Brain microvascular endothelial cell (primary cell): Measurements from ENCODE around the gene L3MBTL3.
"Not testable (repeated sequence)": the region's sequence is repeated elsewhere in the genome, so short reads cannot be mapped to it uniquely, and the experiment has no call there.

Experiments used
- DNase-seq: peaks from one replicate; pipeline ENCODE4 v3.0.0-alpha.2; 2020
- H3K27ac ChIP-seq: fragments of 250-450 bp; sonication (Bioruptor Pico); 2 replicates; pipeline ENCODE4 v1.5.1; 2020; ENCODE audit warnings: mild to moderate bottlenecking, moderate library complexity
- H3K27me3 ChIP-seq: fragments of 250-450 bp; sonication (Bioruptor Pico); replicated peaks from 2 replicates; pipeline ENCODE4 v1.5.1; 2020; ENCODE audit warnings: mild to moderate bottlenecking
- H3K36me3 ChIP-seq: fragments of 250-450 bp; sonication (Bioruptor Pico); replicated peaks from 2 replicates; pipeline ENCODE4 v1.5.1; 2020; ENCODE audit warnings: mild to moderate bottlenecking
- H3K4me3 ChIP-seq: 2 replicates; pipeline ENCODE4 v1.5.1; 2011; ENCODE audit warnings: low read depth, mild to moderate bottlenecking, control low read depth, low read length, moderate library complexity
- in situ Hi-C: cut with HindIII; loops from 2 replicates; pipeline ENCODE4 v1.10.0; 2017; ENCODE audit warnings: low sequenced_read_pairs, low pct_ligation_motif_present
- TF ChIP-seq, protein P1 (sequence below): IDR thresholded peaks from 2 replicates; pipeline ENCODE4 v1.5.1; 2011; ENCODE audit warnings: low read depth, mild to moderate bottlenecking, moderate library complexity, low read length, control low read depth, inconsistent platforms; ENCODE audit errors: missing control alignments

Gene L3MBTL3

DNA sequence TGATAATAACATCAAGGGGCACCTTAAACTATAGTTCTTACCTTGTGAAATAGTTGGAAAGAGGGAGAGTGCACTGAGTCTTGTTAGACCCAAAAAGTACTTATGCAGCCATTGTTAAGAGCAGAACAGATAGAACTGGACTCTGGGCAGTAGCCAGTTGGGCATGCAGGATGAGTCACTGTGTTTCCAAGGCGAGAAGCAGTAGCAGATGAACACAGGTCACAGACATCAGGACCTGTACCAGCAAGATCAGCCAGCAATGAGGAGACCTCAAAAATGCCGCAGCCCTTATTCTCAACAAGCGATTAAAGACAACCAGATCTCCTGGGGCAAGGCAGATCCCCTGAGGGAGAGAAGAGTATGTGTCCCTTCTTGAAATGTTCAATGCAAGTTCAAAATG, 125.3 kb downstream of the L3MBTL3 start:
- Histone ChIP-seq H3K4me3 (no peak overlapping the region), H3K27ac (no peak overlapping the region), H3K27me3 (no peaks in the 10 kb centered on the region), H3K36me3 (no peaks in the 10 kb centered on the region)
- TF ChIP-seq, protein P1, sequence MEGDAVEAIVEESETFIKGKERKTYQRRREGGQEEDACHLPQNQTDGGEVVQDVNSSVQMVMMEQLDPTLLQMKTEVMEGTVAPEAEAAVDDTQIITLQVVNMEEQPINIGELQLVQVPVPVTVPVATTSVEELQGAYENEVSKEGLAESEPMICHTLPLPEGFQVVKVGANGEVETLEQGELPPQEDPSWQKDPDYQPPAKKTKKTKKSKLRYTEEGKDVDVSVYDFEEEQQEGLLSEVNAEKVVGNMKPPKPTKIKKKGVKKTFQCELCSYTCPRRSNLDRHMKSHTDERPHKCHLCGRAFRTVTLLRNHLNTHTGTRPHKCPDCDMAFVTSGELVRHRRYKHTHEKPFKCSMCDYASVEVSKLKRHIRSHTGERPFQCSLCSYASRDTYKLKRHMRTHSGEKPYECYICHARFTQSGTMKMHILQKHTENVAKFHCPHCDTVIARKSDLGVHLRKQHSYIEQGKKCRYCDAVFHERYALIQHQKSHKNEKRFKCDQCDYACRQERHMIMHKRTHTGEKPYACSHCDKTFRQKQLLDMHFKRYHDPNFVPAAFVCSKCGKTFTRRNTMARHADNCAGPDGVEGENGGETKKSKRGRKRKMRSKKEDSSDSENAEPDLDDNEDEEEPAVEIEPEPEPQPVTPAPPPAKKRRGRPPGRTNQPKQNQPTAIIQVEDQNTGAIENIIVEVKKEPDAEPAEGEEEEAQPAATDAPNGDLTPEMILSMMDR, result no peak
- peak; percentile 26 for DNase-seq
- in situ Hi-C loops, result no loop called here

DNA sequence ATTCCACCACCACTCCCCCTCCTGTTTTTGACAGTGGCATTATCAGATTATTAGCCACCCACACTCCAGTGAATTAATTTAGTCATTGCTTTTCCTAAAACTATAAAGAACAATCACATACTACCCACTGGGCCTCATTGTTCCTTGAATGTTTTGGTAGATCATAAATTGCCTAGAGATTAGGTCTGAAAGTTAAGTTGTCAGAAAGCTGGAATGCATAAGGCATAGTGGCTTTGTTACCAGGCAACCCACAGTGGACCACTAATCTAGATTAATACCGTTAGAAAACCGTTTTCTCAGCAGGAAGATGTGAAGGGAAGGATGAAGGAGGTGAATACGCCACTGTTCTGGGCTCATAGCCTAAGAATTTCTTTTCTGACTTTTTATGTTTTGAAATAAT, 128.7 kb downstream of the L3MBTL3 start:
- Histone ChIP-seq H3K27me3 (no peaks in the 10 kb centered on the region), H3K36me3 (no peaks in the 10 kb centered on the region), H3K27ac (no peak overlapping the region), H3K4me3 (no peak overlapping the region)
- no peak for DNase-seq
- TF ChIP-seq, protein P1, result no peak
- in situ Hi-C loops, result no loop called here

DNA sequence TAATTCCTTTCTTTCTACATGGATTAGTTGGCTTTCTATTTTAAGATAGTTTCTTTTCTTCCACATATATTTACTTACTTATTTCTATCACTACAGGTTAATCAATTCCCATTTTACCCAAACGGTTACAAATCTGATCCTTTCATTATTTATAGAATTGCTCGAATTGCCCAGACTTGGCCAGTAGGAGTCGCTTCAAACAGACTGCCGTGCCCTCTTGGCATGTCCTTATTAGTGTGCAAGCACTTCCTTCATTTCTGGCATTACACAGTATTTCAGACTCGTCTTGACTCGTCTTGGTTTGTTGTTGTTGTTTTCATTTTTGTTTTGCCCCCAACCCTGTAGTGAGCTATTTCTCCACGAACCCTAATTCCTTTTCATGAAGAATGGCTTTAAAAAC, 129.8 kb downstream of the L3MBTL3 start:
- H3K27me3 ChIP-seq, result no peaks in the 10 kb centered on the region
- no peak for DNase-seq
- in situ Hi-C loops, result no loop called here
- H3K36me3 ChIP-seq, result no peaks in the 10 kb centered on the region
- no peak overlapping the region for H3K4me3 ChIP-seq
- no peak overlapping the region for H3K27ac ChIP-seq
- TF ChIP-seq, protein P1, result peak; percentile 49

DNA sequence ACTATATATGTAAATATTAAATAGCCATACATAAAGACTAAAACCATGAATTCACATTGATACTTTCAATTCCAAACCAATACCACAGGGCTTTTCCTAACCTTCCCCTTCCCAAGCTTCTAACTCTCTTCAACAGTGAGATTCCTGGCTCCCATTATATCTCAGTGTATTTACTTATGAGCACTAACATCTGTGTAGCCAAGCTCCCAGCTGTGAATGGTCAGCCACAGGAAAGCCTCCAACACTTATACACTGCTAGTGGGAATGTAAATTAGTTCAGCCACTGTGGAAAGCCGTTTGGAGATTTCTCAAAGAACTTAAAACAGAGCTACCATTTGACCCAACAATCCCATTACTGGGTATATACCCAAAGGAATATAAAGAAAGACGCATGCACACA, 130.6 kb downstream of the L3MBTL3 start:
- in situ Hi-C loops, H3K4me3 ChIP-seq, H3K36me3 ChIP-seq, H3K27ac ChIP-seq, DNase-seq, H3K27me3 ChIP-seq: not testable (repeated sequence)

DNA sequence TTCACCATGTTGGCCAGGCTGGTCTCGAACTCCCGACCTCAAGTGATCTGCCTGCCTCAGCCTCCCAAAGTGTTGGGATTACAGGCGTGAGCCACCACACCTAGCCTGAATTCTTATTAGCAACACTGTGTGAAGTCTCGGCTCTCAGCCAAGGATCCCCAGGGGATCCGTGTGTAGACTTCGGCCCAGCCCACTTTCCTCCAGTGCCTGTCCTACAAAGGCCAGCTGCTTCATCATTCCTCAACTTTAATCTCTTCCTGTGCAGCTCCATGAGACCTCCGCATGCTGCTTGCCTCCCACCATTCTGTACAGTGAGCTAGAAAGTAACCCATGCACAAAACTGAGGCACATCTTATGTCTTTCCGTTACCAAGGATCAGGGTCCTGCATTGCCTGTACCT, 132.5 kb downstream of the L3MBTL3 start:
- Histone ChIP-seq H3K4me3 (no peak overlapping the region), H3K27ac (no peak overlapping the region), H3K27me3 (no peaks in the 10 kb centered on the region), H3K36me3 (no peaks in the 10 kb centered on the region)
- TF ChIP-seq, protein P1, result no peak
- DNase-seq, result no peak
- in situ Hi-C loops, result no loop called here

DNA sequence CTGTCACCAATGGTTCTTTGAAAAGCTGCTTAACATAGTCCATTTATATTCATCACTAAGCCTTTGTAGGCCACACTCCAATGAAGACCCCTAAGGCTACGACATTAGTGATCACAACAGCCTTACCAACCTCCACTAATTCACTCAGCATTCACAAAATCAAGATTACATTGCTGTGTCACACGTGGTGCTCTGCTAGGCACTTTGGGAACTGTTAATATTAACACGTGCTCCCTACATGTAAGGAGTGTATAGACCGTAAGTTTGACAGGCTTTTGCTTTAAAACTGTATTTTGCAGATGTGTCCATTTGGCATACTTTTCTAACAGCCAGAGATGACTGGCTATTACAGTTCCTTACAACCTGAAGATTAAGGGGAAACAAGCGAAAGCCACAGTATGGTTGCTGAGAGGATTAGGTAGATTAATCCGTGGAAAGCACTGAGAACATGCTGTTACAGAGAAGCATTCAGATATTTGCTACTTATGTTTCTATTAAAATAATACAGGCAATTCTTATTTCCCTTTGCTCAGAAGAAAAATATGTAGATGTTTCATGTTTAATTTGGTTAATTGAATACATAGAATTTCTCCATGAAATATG, 134.6 kb downstream of the L3MBTL3 start:
- Histone ChIP-seq H3K27ac (no peak overlapping the region), H3K27me3 (no peaks in the 10 kb centered on the region), H3K36me3 (no peaks in the 10 kb centered on the region), H3K4me3 (no peak overlapping the region)
- TF ChIP-seq, protein P1, result no peak
- DNase-seq, result no peak
- in situ Hi-C loops, result no loop called here
